Spleen (tissue), 11 donors: Measurements from ENCODE around the gene YWHAQ. TPM values are rescaled to one million over a fixed set of nuclear protein-coding genes. Genes with fewer than 3 reads are reported as not detected.

ENCODE experiments used
- DNase-seq: peaks from one replicate; pipeline ENCODE4 v3.0.0-alpha.2; 2020
- H3K27ac ChIP-seq, 8 donors: fragments of 200-600 bp; sonication (generic) in 7 of 8; 1 replicate in 4 of 8; 2 replicates in 4 of 8; pipeline versions ENCODE4 v1.5.0 to v1.8.0; 2016 to 2021; ENCODE audit warnings: inconsistent platforms in 4 of 8, mild to moderate bottlenecking in 4 of 8, moderate library complexity in 1 of 8
- H3K27me3 ChIP-seq, 7 donors: fragments of 200-600 bp; sonication (generic) in 6 of 7; replicated peaks in 1 of 7; 1 replicate in 4 of 7; 2 replicates in 3 of 7; pipeline versions ENCODE4 v1.5.0 to v1.8.0; 2016 to 2021; ENCODE audit warnings: inconsistent platforms in 3 of 7, mild to moderate bottlenecking in 1 of 7
- H3K36me3 ChIP-seq, 6 donors: fragments of 200-600 bp; sonication (generic) in 5 of 6; 1 replicate in 4 of 6; 2 replicates in 2 of 6; pipeline versions ENCODE4 v1.5.0 to v1.8.0; 2016 to 2021; ENCODE audit warnings: inconsistent platforms in 2 of 6
- H3K4me1 ChIP-seq, 6 donors: fragments of 200-600 bp; sonication (generic) in 5 of 6; 1 replicate in 3 of 6; 2 replicates in 3 of 6; pipeline versions ENCODE4 v1.5.0 to v1.8.0; 2016 to 2021; ENCODE audit warnings: inconsistent platforms in 3 of 6
- H3K4me3 ChIP-seq, 8 donors: fragments of 200-600 bp; sonication (generic) in 7 of 8; 1 replicate in 4 of 8; 2 replicates in 4 of 8; pipeline versions ENCODE4 v1.5.0 to v1.8.0; 2016 to 2021; ENCODE audit warnings: inconsistent platforms in 4 of 8, mild to moderate bottlenecking in 4 of 8, moderate library complexity in 2 of 8
- H3K9me3 ChIP-seq, 8 donors: fragments of 200-600 bp; sonication (generic) in 7 of 8; 1 replicate in 4 of 8; 2 replicates in 4 of 8; pipeline versions ENCODE4 v1.5.0 to v1.8.0; 2016 to 2021; ENCODE audit warnings: inconsistent platforms in 4 of 8
- CTCF ChIP-seq, 11 experiments: fragments of 200-600 bp in 7 of 11; fragments of 450-650 bp in 4 of 11; sonication (generic) in 4 of 11; IDR thresholded peaks in 8 of 11; conservative IDR thresholded peaks in 3 of 11; 1 replicate in 7 of 11; 2 replicates in 4 of 11; pipeline versions ENCODE4 v1.4.0 to v1.8.0; 2016 to 2021; ENCODE audit warnings: antibody characterized with exemption in 11 of 11, inconsistent platforms in 4 of 11, mild to moderate bottlenecking in 1 of 11
- POLR2A ChIP-seq, 3 donors: fragments of 450-650 bp; IDR thresholded peaks; one replicate each; pipeline ENCODE4 v1.5.1; 2017; ENCODE audit warnings: antibody characterized with exemption in 3 of 3, mild to moderate bottlenecking in 1 of 3
- POLR2AphosphoS5 ChIP-seq, 3 donors: sonication (generic); formaldehyde crosslinking; IDR thresholded peaks; one replicate each; pipeline ENCODE4 v1.5.1; 2017; ENCODE audit warnings: antibody characterized with exemption in 3 of 3
- WGBS, 5 donors: extraction: QIAGEN DNeasy Blood & Tissue Kit in 3 of 5; methylation state at CpG; one replicate each; pipeline versions ENCODE4 v1.1.5 to v1.1.7; 2013 to 2018; 5-methylcytosine and 5-hydroxymethylcytosine counted together
- intact Hi-C: fragments of 100-400 bp; cut with DNase I; formaldehyde crosslinking; loops from one replicate; pipeline ENCODE4 v1.15.0; 2023; ENCODE audit warnings: low total_unique reads
- polyA plus RNA-seq, 3 donors: library from polyadenylated mRNA; stranded (reverse); fragments of 200-250 nt; gene quantifications; one replicate each; pipeline ENCODE4 v1.2.1, GENCODE V29; 2013
- total RNA-seq, 7 donors: library from RNA; depleted of rRNA in 3 of 7; stranded (reverse); fragments of >200 nt in 3 of 7; fragmentation: NEBNext Ultra II Directional in 4 of 7; extraction: Animal tissue kit (Norgen Biotek cat#: 25700) in 4 of 7; gene quantifications; one replicate each; pipeline versions ENCODE4 v1.1.0 to v1.2.1, GENCODE V29; 2016 to 2021
- donor health status: healthy with polysubstance abuse.
- donor health status: DM: no; HTN: no; CAD: no; lungs with moderate emphysema.
- donor health status: DM: no; HTN: no; CAD: no.
- donor health status: Bipolar disorder and iron deficiency.
- donor health status: healthy.
- donor health status: DM: no; HTN: no; CAD: no.
- donor health status: DM: yes; HTN: yes; CAD: no.

Gene YWHAQ
- total and polyA plus RNA-seq, 10 donors = 69.0 to 162 (median 132) TPM

- no peak for DNase-seq
- WGBS, 5 donors = 83 to 93% (median 87%) methylated on average over 15 of the region's 15 CpGs
- TF ChIP-seq POLR2AphosphoS5 (IDR thresholded peaks at IDR 0.05) = no peak
- TF ChIP-seq CTCF (IDR thresholded peaks at IDR 0.05 in 8 of 11, conservative IDR thresholded peaks at IDR 0.05 in 3 of 11) = no peak
- TF ChIP-seq POLR2A (IDR thresholded peaks at IDR 0.05) = no peak
These were observed 29.4 kb upstream of the YWHAQ start for GRCh38 chr2:9660154-9660553.

GRCh38 chr2:9658972-9659371 lies 28.2 kb upstream of the YWHAQ start:
- no peaks in the 10 kb centered on the region for H3K36me3 ChIP-seq
- no peaks in the 10 kb centered on the region for H3K9me3 ChIP-seq
- TF ChIP-seq POLR2A (IDR thresholded peaks at IDR 0.05) = no peak
- no peak for TF ChIP-seq POLR2AphosphoS5 (IDR thresholded peaks at IDR 0.05)
- TF ChIP-seq CTCF (IDR thresholded peaks at IDR 0.05 in 8 of 11, conservative IDR thresholded peaks at IDR 0.05 in 3 of 11) = no peak
- no peaks in the 10 kb centered on the region for H3K27me3 ChIP-seq
- no peak for DNase-seq
- no peak overlapping the region for H3K27ac ChIP-seq
- H3K4me1 ChIP-seq = peaks cover 0 to 15% (median 7%) of the 10 kb centered on the region in 6 donors
- whole genome bisulfite sequencing, 5 donors = 85 to 91% (median 89%) methylated on average over 9 of the region's 9 CpGs
- intact Hi-C loops = no loop called here
- no peak overlapping the region for H3K4me3 ChIP-seq

More at GRCh38 chr2:9660154-9660553, 29.4 kb upstream of the YWHAQ start:
- peaks cover 0 to 15% (median 7%) of the 10 kb centered on the region in 6 donors for H3K4me1 ChIP-seq
- H3K27ac ChIP-seq = no peak overlapping the region
- no peaks in the 10 kb centered on the region for H3K9me3 ChIP-seq
- intact Hi-C loops = no loop called here
- H3K27me3 ChIP-seq = no peaks in the 10 kb centered on the region
- H3K36me3 ChIP-seq = no peaks in the 10 kb centered on the region
- no peak overlapping the region for H3K4me3 ChIP-seq

DNA sequence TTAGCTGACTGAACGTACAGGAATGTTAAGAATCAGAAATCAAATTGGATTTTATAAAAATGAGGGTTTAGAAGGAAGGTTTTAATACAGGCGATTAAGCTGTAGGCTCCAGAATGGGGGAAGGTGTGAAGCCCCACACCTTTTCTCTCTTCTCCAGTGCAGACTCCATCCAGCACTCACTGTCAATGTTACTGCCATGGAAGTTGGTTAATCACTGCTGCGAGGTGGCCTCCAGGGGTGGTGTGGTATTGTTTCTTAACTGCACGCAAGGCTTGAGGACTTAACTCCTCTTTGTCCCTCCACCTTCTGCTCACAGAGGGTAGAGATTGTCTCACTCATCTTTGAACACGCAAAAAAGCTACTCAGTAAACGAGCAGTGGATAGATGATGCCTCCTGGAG lies 26.9 kb upstream of the YWHAQ start:
- peaks cover 0 to 24% (median 10%) of the 10 kb centered on the region in 6 donors for H3K4me1 ChIP-seq
- no peaks in the 10 kb centered on the region for H3K36me3 ChIP-seq
- intact Hi-C loops = no loop called here
- no peaks in the 10 kb centered on the region for H3K27me3 ChIP-seq
- H3K9me3 ChIP-seq = no peaks in the 10 kb centered on the region
- H3K4me3 ChIP-seq = no peak overlapping the region
- 70 to 83% (median 80%) methylated on average over 6 of the region's 6 CpGs for WGBS, 5 donors
- H3K27ac ChIP-seq = peak overlapping the region in 7 of 8 donors; percentile 7 to 79 (median 62)
- no peak for DNase-seq
- TF ChIP-seq POLR2A (IDR thresholded peaks at IDR 0.05) (no peak), POLR2AphosphoS5 (IDR thresholded peaks at IDR 0.05) (no peak), CTCF (IDR thresholded peaks at IDR 0.05 in 8 of 11, conservative IDR thresholded peaks at IDR 0.05 in 3 of 11) (no peak)

- TF ChIP-seq CTCF (IDR thresholded peaks at IDR 0.05 in 8 of 11, conservative IDR thresholded peaks at IDR 0.05 in 3 of 11) (no peak), POLR2A (IDR thresholded peaks at IDR 0.05) (no peak), POLR2AphosphoS5 (IDR thresholded peaks at IDR 0.05) (peak in 2 of 3 donors; percentile 14 to 66)
- intact Hi-C loops = no loop called here
- DNase-seq = no peak
- Histone ChIP-seq H3K4me1 (peaks cover 0 to 26% (median 10%) of the 10 kb centered on the region in 6 donors), H3K4me3 (no peak overlapping the region), H3K36me3 (no peaks in the 10 kb centered on the region), H3K9me3 (no peaks in the 10 kb centered on the region), H3K27me3 (no peaks in the 10 kb centered on the region), H3K27ac (peak overlapping the region; percentile 7 to 79 (median 60))
- WGBS, 5 donors = 66 to 88% (median 75%) methylated on average over 6 of the region's 6 CpGs
These were observed 26.3 kb upstream of the YWHAQ start for GRCh38 chr2:9657083-9657482.
